PC-3 (cell line): ENCODE data around the gene CDK10. TPM values are rescaled to one million over a fixed set of nuclear protein-coding genes. Genes with fewer than 3 reads are reported as not detected.
A peak's percentile ranks its signal among the peaks of the same experiment; 100 is the strongest.

ENCODE experiments used
- ATAC-seq: fragments of 200-7000 bp; cut with Tn5 transposase; 2 replicates; pipeline ENCODE4 v1.9.1; 2020; ENCODE audit warnings: mild to moderate bottlenecking, moderate library complexity
- BruUV-seq: library from RNA; stranded (reverse); fragments of 400-500 nt; replicated peaks from 2 replicates; lab custom pipeline; 2021; lab: Mats Ljungman, UMichigan
- CTCF ChIA-PET: fragments of 300-600 bp; sonication (Branson Sonifier 250); formaldehyde crosslinking; loops from one replicate; lab custom pipeline; 2022; ENCODE audit warnings: antibody characterized with exemption; lab: Charles Lee
- POLR2A ChIA-PET: fragments of 300-600 bp; sonication (Branson Sonifier 250); formaldehyde crosslinking; loops from one replicate; lab custom pipeline; 2022; ENCODE audit warnings: antibody characterized with exemption; ENCODE audit not compliant: unreplicated experiment; lab: Charles Lee
- DNase-seq: peaks from one replicate; pipeline ENCODE4 v3.0.0-alpha.2; 2015
- H2AFZ ChIP-seq: fragments of 300-600 bp; sonication (generic); 2 replicates; pipeline ENCODE4 v1.6.0; 2016; ENCODE audit warnings: antibody characterized with exemption, low read length
- H3F3A ChIP-seq: fragments of 300-600 bp; sonication (generic); one replicate; pipeline ENCODE4 v1.6.0; 2017; ENCODE audit warnings: antibody characterized with exemption, low read length, control low read depth, mild to moderate bottlenecking; ENCODE audit not compliant: unreplicated experiment
- H3K27ac ChIP-seq: fragments of 300-600 bp; sonication (generic); 2 replicates; pipeline ENCODE4 v1.5.1; 2016; ENCODE audit warnings: mild to moderate bottlenecking, low read length
- H3K27me3 ChIP-seq: fragments of 300-600 bp; sonication (generic); 2 replicates; pipeline ENCODE4 v1.6.1; 2016; ENCODE audit warnings: low read length, mixed read lengths
- H3K36me3 ChIP-seq: fragments of 300-600 bp; sonication (generic); 2 replicates; pipeline ENCODE4 v1.6.1; 2016; ENCODE audit warnings: low read depth, mixed run types, low read length, mixed read lengths
- H3K4me1 ChIP-seq: fragments of 300-600 bp; sonication (generic); 2 replicates; pipeline ENCODE4 v1.5.1; 2016; ENCODE audit warnings: low read length; ENCODE audit not compliant: insufficient read depth
- H3K4me2 ChIP-seq: fragments of 300-600 bp; sonication (generic); 2 replicates; pipeline ENCODE4 v1.6.0; 2016; ENCODE audit warnings: low read length
- H3K4me3 ChIP-seq: fragments of 300-600 bp; sonication (generic); 2 replicates; pipeline ENCODE4 v1.5.1; 2016; ENCODE audit warnings: mild to moderate bottlenecking, low read length, mixed read lengths
- H3K79me2 ChIP-seq: fragments of 300-600 bp; sonication (generic); 2 replicates; pipeline ENCODE4 v1.6.1; 2017; ENCODE audit warnings: low read length, mixed read lengths
- H3K9ac ChIP-seq: fragments of 300-600 bp; sonication (generic); 2 replicates; pipeline ENCODE4 v1.6.0; 2016; ENCODE audit warnings: mild to moderate bottlenecking, low read length
- H3K9me2 ChIP-seq: fragments of 300-600 bp; sonication (generic); replicated peaks from 2 replicates; pipeline ENCODE4 v1.6.1; 2016; ENCODE audit warnings: mixed run types, low read length, mixed read lengths
- H3K9me3 ChIP-seq: fragments of 300-600 bp; sonication (generic); 2 replicates; pipeline ENCODE4 v1.6.1; 2016; ENCODE audit warnings: low read length, mixed read lengths
- H4K20me1 ChIP-seq: fragments of 300-600 bp; sonication (generic); 2 replicates; pipeline ENCODE4 v1.6.1; 2016; ENCODE audit warnings: low read length, mixed read lengths
- EZH2 ChIP-seq: fragments of 300-600 bp; sonication (generic); IDR thresholded peaks from one replicate; pipeline ENCODE4 v1.6.1; 2017; ENCODE audit warnings: antibody characterized with exemption, mild to moderate bottlenecking, low read length; ENCODE audit not compliant: unreplicated experiment
- EZH2phosphoT487 ChIP-seq: fragments of 300-600 bp; sonication (generic); IDR thresholded peaks from 2 replicates; pipeline ENCODE4 v1.6.1; 2018; ENCODE audit warnings: mild to moderate bottlenecking, antibody characterized with exemption, low read length, borderline replicate concordance
- intact Hi-C: fragments of 100-400 bp; cut with micrococcal nuclease; formaldehyde crosslinking; loops from 2 replicates; pipeline ENCODE4 v1.9.0; 2023
- total RNA-seq: library from RNA; depleted of rRNA; stranded (reverse); fragments of >200 nt; gene quantifications from 2 replicates; pipeline ENCODE4 v1.2.3, GENCODE V29; 2014
- TF ChIP-seq, protein P1 (sequence below): fragments of 300-600 bp; sonication (generic); conservative IDR thresholded peaks from 2 replicates; pipeline ENCODE4 v1.5.1; 2017; ENCODE audit warnings: antibody characterized with exemption, low read depth, mild to moderate bottlenecking, low read length

The CDK10 gene
- total RNA-seq, 1 experiment from 2014 or later: 50.0 TPM

- H3K4me1 ChIP-seq: peaks cover 9% of the 10 kb centered on the region
- no peaks in the 10 kb centered on the region for H3K79me2 ChIP-seq
- no peaks in the 10 kb centered on the region for H3K36me3 ChIP-seq
- H2AFZ ChIP-seq: peak within 1 kb of the TSS; percentile 73
- no peaks in the 10 kb centered on the region for H3K9me3 ChIP-seq
- peak within 1 kb of the TSS; percentile 17; the same call in 1 of the 2 replicates for H3K27ac ChIP-seq
- no peaks in the 10 kb centered on the region for H3K27me3 ChIP-seq
- H3K9ac ChIP-seq: peak within 1 kb of the TSS; percentile 39
- ATAC-seq (peak; percentile 63), DNase-seq (peak; percentile 91)
- POLR2A ChIA-PET: no interaction called here
- no peaks in the 10 kb centered on the region for H3F3A ChIP-seq
- CTCF ChIA-PET: interaction anchor here (0.7 kb wide), 1 partner anchor 80 kb away, joined by 8 read pairs; no protein-coding TSS in a partner anchor
- H4K20me1 ChIP-seq: no peaks in the 10 kb centered on the region
- intact Hi-C loops: loop anchor here (5.0 to 10.0 kb wide), 2 partner anchors 113 to 171 kb away; partner anchors contain the start of genes FANCA and TCF25
- H3K4me3 ChIP-seq: peak within 1 kb of the TSS; percentile 73
- TF ChIP-seq, protein P1, sequence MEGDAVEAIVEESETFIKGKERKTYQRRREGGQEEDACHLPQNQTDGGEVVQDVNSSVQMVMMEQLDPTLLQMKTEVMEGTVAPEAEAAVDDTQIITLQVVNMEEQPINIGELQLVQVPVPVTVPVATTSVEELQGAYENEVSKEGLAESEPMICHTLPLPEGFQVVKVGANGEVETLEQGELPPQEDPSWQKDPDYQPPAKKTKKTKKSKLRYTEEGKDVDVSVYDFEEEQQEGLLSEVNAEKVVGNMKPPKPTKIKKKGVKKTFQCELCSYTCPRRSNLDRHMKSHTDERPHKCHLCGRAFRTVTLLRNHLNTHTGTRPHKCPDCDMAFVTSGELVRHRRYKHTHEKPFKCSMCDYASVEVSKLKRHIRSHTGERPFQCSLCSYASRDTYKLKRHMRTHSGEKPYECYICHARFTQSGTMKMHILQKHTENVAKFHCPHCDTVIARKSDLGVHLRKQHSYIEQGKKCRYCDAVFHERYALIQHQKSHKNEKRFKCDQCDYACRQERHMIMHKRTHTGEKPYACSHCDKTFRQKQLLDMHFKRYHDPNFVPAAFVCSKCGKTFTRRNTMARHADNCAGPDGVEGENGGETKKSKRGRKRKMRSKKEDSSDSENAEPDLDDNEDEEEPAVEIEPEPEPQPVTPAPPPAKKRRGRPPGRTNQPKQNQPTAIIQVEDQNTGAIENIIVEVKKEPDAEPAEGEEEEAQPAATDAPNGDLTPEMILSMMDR: no peak
- no peak for TF ChIP-seq EZH2phosphoT487
- TF ChIP-seq EZH2: no peak
- no TSS peak for BruUV-seq
- H3K9me2 ChIP-seq: no peaks in the 10 kb centered on the region
- H3K4me2 ChIP-seq: peak within 1 kb of the TSS; percentile 90
These were observed 15.2 kb downstream of the CDK10 start, which contains the start of gene SPATA2L for GRCh38 chr16:89701425-89702406. Gene SPATA2L (minus strand): TSS chr16:89701705. CDS start chr16:89701232, 473 bp downstream.

- POLR2A ChIA-PET: no interaction called here
- no peak for DNase-seq
- peaks cover 9% of the 10 kb centered on the region for H3K4me1 ChIP-seq
- no peak overlapping the region for H3K4me2 ChIP-seq
- no peaks in the 10 kb centered on the region for H3K79me2 ChIP-seq
- no peaks in the 10 kb centered on the region for H4K20me1 ChIP-seq
- no peaks in the 10 kb centered on the region for H3K27me3 ChIP-seq
- no peak overlapping the region for H3K4me3 ChIP-seq
- H3F3A ChIP-seq: no peaks in the 10 kb centered on the region
- H3K36me3 ChIP-seq: no peaks in the 10 kb centered on the region
- no peak for ATAC-seq
- no peak overlapping the region for H3K27ac ChIP-seq
- CTCF ChIA-PET: no interaction called here
- no peaks in the 10 kb centered on the region for H3K9me2 ChIP-seq
- H3K9ac ChIP-seq: no peak overlapping the region
- H2AFZ ChIP-seq: no peak overlapping the region
- no TSS peak for BruUV-seq
- no peaks in the 10 kb centered on the region for H3K9me3 ChIP-seq
- TF ChIP-seq EZH2 (no peak), EZH2phosphoT487 (no peak)
- TF ChIP-seq, protein P1: no peak
- intact Hi-C loops: loop anchor here (5.0 to 10.0 kb wide), 2 partner anchors 111 to 168 kb away; partner anchors contain the start of genes FANCA and TCF25
These were observed 17.8 kb downstream of the CDK10 start for GRCh38 chr16:89704281-89704680.
